Ovary (tissue), 3 donors: ENCODE results near the gene APIP.

Experiments
- CTCF ChIP-seq, 3 donors: fragments of 450-650 bp in 2 of 3; fragments of 200-600 bp in 1 of 3; IDR thresholded peaks; one replicate each; pipeline versions ENCODE4 v1.5.1 to v1.8.0; 2016 to 2022; ENCODE audit warnings: antibody characterized with exemption in 3 of 3, mild to moderate bottlenecking in 1 of 3
- POLR2A ChIP-seq: fragments of 450-650 bp; IDR thresholded peaks from one replicate; pipeline ENCODE4 v1.6.1; 2017; ENCODE audit warnings: antibody characterized with exemption, mild to moderate bottlenecking, moderate library complexity
- donor health status: DM: no; HTN: no; CAD: no.

- TF ChIP-seq CTCF (IDR thresholded peaks at IDR 0.05) (no peak), POLR2A (no peak)
These were observed 25.5 kb upstream of the APIP start for GRCh38 chr11:34941688-34942087.
